Measurements from ENCODE around the gene NOTCH1. TPM values are rescaled to one million over a fixed set of nuclear protein-coding genes. Genes with fewer than 3 reads are reported as not detected.
A peak's percentile ranks its signal among the peaks of the same experiment; 100 is the strongest.

NOTCH1 gene
- polyA plus RNA-seq, 2 of the 4 experiments (the other 2 are of a cell fraction): 0.88 to 5.7 TPM

DNA sequence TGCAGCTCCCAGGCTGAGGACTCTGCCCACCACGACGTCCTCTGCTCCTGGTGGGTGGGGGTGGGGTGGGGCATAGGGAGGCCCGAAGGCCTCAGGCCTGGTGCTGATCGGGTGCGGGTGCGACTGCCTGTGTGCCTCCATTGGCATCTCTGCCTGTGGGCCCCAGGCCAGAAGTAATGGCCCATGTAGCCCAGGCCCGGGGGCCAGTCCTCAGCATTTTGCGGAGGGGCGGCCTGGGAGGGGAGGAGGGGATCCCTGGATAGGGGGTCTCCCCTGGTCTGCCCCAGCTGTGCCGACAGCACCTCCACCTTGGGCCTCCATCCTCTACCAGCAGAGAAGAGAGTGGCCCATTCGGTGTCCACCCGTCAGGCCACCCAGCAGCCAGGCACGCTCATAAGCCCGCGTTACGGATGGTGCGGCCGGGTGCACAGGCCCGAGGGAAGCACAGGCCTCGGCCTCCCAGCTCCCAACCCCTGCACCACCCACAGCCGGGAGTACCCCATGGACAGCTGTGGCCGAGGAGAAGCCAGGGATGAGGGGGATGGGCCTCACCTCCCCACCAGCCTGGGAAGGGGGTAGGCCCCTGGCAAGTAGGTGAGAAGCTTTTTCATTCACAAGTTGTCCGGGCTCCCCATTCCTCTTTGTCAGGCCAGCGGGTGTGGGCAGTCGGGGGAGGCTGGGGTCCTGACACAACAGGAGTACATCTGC lies 1.8 kb upstream of the NOTCH1 start:
- FAIRE-seq: no peak
- ATAC-seq: no peak
- H3K27ac ChIP-seq: peak overlapping the region; percentile 95 to 98; a peak in 5 of 6 replicates
- DNase-seq (ENCODE audit: low read depth in 1 of 2, low spot score in 1 of 2): no peak
- ChIA-PET POLR2A (interaction anchor here (0.6 to 1.6 kb wide), 2 partner anchors 10 to 50 kb away, joined by 4 to 5 read pairs; no protein-coding TSS in a partner anchor), CTCF (interaction anchor here (0.9 to 2.8 kb wide), 10 partner anchors 9 to 82 kb away, joined by 3 to 13 read pairs (median 6); no protein-coding TSS in a partner anchor)
- peaks cover 51% of the 10 kb centered on the region for H3K4me1 ChIP-seq
- peak overlapping the region; percentile 95 for H3K4me2 ChIP-seq
- 92% methylated on average over 8 of the region's 25 CpGs for WGBS (ENCODE audit: missing lambda C conversion rate)
- H3K9me3 ChIP-seq: no peaks in the 10 kb centered on the region
- TF ChIP-seq HOXB13 (CRISPR knock-in tag; IDR thresholded peaks at IDR 0.05; ENCODE audit: low read depth) (no peak), ZC3H11A (IDR thresholded peaks at IDR 0.05) (no peak), HEYL (CRISPR knock-in tag; IDR thresholded peaks at IDR 0.05) (no peak), TFCP2L1 (CRISPR knock-in tag; IDR thresholded peaks at IDR 0.05) (no peak)
- TF ChIP-seq, protein P1, sequence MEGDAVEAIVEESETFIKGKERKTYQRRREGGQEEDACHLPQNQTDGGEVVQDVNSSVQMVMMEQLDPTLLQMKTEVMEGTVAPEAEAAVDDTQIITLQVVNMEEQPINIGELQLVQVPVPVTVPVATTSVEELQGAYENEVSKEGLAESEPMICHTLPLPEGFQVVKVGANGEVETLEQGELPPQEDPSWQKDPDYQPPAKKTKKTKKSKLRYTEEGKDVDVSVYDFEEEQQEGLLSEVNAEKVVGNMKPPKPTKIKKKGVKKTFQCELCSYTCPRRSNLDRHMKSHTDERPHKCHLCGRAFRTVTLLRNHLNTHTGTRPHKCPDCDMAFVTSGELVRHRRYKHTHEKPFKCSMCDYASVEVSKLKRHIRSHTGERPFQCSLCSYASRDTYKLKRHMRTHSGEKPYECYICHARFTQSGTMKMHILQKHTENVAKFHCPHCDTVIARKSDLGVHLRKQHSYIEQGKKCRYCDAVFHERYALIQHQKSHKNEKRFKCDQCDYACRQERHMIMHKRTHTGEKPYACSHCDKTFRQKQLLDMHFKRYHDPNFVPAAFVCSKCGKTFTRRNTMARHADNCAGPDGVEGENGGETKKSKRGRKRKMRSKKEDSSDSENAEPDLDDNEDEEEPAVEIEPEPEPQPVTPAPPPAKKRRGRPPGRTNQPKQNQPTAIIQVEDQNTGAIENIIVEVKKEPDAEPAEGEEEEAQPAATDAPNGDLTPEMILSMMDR (IDR thresholded peaks at IDR 0.05): no peak
- no peak overlapping the region for H3K4me3 ChIP-seq

DNA sequence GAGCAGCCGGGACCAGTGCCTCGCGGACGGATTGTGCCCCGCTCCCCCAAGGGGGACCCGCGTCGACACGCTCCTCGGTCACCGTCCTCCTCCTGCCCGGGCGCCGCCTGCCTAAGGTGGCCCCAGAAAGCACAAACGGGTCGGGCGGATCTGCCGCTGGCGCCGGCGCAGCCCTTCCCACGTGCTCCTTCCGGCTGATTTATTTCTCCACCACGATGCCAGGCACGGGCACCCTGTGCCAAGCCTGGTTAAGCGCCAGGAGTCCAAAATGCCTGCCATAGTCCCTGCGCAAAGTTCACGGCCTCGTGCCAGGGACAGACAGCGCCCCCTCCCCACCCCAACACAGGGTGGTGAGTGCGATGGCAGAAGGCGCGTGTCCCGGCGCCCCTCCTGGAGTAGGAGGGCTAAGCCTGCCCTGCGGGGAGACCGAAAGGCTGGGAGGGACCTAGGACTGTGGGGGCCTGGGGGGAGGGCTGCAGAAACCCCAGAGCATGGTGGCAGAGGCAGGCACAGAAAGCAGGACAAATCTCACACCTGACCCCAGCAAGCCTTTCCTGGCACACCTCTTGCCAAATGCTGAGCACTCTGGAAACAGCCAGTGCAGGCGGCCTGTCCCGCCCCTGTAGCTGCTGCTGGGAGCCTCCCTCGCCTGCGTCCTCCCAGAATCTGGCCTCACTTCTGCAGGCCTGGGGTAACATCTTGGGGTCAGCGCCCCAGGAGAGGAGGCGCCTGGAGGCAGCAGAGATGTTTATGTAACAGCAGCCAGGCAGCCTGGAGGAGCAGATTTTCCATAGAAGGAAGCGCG lies 1.1 kb upstream of the NOTCH1 start:
- ChIA-PET POLR2A (interaction anchor here (0.6 kb wide), 1 partner anchor 51 kb away, joined by 5 read pairs; no protein-coding TSS in a partner anchor), CTCF (interaction anchor here (1.0 to 2.8 kb wide), 7 partner anchors 14 to 83 kb away, joined by 3 to 13 read pairs (median 10); no protein-coding TSS in a partner anchor)
- ATAC-seq (peak; percentile 27 to 51), FAIRE-seq (no peak), DNase-seq (ENCODE audit: low read depth in 1 of 2, low spot score in 1 of 2) (peak in 1 of 2 experiments; percentile 57)
- 13% methylated on average over 25 of the region's 45 CpGs for WGBS (ENCODE audit: missing lambda C conversion rate)
- TF ChIP-seq RARB (CRISPR knock-in tag; IDR thresholded peaks at IDR 0.05): no peak
- TF ChIP-seq POLR2A (IDR thresholded peaks at IDR 0.05; ENCODE audit: low read length): 0 out of 2 replicates have a peak, but pooled peaks have one; percentile 21
- TF ChIP-seq, protein P2, sequence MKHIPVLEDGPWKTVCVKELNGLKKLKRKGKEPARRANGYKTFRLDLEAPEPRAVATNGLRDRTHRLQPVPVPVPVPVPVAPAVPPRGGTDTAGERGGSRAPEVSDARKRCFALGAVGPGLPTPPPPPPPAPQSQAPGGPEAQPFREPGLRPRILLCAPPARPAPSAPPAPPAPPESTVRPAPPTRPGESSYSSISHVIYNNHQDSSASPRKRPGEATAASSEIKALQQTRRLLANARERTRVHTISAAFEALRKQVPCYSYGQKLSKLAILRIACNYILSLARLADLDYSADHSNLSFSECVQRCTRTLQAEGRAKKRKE (CRISPR knock-in tag; IDR thresholded peaks at IDR 0.05; ENCODE audit: low read depth): no peak
- TF ChIP-seq, protein P3, sequence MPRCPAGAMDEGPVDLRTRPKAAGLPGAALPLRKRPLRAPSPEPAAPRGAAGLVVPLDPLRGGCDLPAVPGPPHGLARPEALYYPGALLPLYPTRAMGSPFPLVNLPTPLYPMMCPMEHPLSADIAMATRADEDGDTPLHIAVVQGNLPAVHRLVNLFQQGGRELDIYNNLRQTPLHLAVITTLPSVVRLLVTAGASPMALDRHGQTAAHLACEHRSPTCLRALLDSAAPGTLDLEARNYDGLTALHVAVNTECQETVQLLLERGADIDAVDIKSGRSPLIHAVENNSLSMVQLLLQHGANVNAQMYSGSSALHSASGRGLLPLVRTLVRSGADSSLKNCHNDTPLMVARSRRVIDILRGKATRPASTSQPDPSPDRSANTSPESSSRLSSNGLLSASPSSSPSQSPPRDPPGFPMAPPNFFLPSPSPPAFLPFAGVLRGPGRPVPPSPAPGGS (IDR thresholded peaks at IDR 0.05): no peak
- TF ChIP-seq, protein P4, sequence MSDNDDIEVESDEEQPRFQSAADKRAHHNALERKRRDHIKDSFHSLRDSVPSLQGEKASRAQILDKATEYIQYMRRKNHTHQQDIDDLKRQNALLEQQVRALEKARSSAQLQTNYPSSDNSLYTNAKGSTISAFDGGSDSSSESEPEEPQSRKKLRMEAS (IDR thresholded peaks at IDR 0.05): peak; percentile 90
- 0 out of 2 replicates have a peak, but pooled peaks have one; percentile 39 for TF ChIP-seq HOXB5 (CRISPR knock-in tag; IDR thresholded peaks at IDR 0.05)
- TF ChIP-seq RNF2 (IDR thresholded peaks at IDR 0.05; ENCODE audit: borderline replicate concordance, low read depth): peak; percentile 50; the same call in 1 of the 2 replicates
- TF ChIP-seq TP53 (CRISPR knock-in tag; IDR thresholded peaks at IDR 0.05): peak; percentile 70; the same call in 1 of the 2 replicates
- TF ChIP-seq CEBPB (IDR thresholded peaks at IDR 0.05): no peak
- TF ChIP-seq, protein P5, sequence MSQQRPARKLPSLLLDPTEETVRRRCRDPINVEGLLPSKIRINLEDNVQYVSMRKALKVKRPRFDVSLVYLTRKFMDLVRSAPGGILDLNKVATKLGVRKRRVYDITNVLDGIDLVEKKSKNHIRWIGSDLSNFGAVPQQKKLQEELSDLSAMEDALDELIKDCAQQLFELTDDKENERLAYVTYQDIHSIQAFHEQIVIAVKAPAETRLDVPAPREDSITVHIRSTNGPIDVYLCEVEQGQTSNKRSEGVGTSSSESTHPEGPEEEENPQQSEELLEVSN (IDR thresholded peaks at IDR 0.05; ENCODE audit: borderline replicate concordance, low read depth): peak; percentile 78
- TF ChIP-seq MYC (IDR thresholded peaks at IDR 0.05; ENCODE audit: borderline replicate concordance, low read length): peak; percentile 43; the same call in 1 of the 2 replicates
- TF ChIP-seq EHMT2 (IDR thresholded peaks at IDR 0.05; ENCODE audit: low read depth): no peak
- TF ChIP-seq HDAC2 (IDR thresholded peaks at IDR 0.05): no peak
- TF ChIP-seq, protein P6, sequence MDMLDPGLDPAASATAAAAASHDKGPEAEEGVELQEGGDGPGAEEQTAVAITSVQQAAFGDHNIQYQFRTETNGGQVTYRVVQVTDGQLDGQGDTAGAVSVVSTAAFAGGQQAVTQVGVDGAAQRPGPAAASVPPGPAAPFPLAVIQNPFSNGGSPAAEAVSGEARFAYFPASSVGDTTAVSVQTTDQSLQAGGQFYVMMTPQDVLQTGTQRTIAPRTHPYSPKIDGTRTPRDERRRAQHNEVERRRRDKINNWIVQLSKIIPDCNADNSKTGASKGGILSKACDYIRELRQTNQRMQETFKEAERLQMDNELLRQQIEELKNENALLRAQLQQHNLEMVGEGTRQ (IDR thresholded peaks at IDR 0.05): peak; percentile 51
- no peak for TF ChIP-seq FOSL2 (IDR thresholded peaks at IDR 0.05)
- no peak for TF ChIP-seq FOSL2 (CRISPR knock-in tag; IDR thresholded peaks at IDR 0.05)
- peak overlapping the region; percentile 91 for H3K4me3 ChIP-seq
- peak overlapping the region; percentile 95 to 98 for H3K27ac ChIP-seq
- H3K9me3 ChIP-seq: no peaks in the 10 kb centered on the region
- peak overlapping the region; percentile 95 for H3K4me2 ChIP-seq
- H3K4me1 ChIP-seq: peaks cover 45% of the 10 kb centered on the region
